Measurements from ENCODE around the gene FGF1. TPM values are rescaled to one million over a fixed set of nuclear protein-coding genes. Genes with fewer than 3 reads are reported as not detected.

The FGF1 gene
- total RNA-seq, 1 donor from 2014 or later = not detected

- no peak overlapping the region for H3K4me3 ChIP-seq
- peak overlapping the region; percentile 64 for H2AFZ ChIP-seq (replicated peaks)
- no peaks in the 10 kb centered on the region for H4K20me1 ChIP-seq (ENCODE audit: low read depth)
- no peaks in the 10 kb centered on the region for H3K79me2 ChIP-seq (ENCODE audit: low read depth)
- peaks cover 26% of the 10 kb centered on the region for H3K4me1 Mint-ChIP-seq
- H3K27me3 Mint-ChIP-seq (ENCODE audit: insufficient read depth, low read depth) = peaks cover 3% of the 10 kb centered on the region
- H3K4me2 ChIP-seq = no peak overlapping the region
- peak; percentile 40 for DNase-seq (ENCODE audit: low spot score)
- no peak overlapping the region for H3K27ac ChIP-seq
- no peaks in the 10 kb centered on the region for H3K27me3 ChIP-seq
- no peak overlapping the region for H3K9ac ChIP-seq
- no peaks in the 10 kb centered on the region for H3K36me3 ChIP-seq
- no peak overlapping the region for H3K27ac Mint-ChIP-seq
- H3K9me3 Mint-ChIP-seq = no peaks in the 10 kb centered on the region
- no peaks in the 10 kb centered on the region for H3K9me3 ChIP-seq (ENCODE audit: low read depth)
- TF ChIP-seq CTCF (IDR thresholded peaks at IDR 0.05) = peak; percentile 40
- no peak for TF ChIP-seq EZH2phosphoT487 (IDR thresholded peaks at IDR 0.05)
- H3F3A ChIP-seq (ENCODE audit: low read depth) = no peaks in the 10 kb centered on the region
- no peak overlapping the region for H3K4me3 Mint-ChIP-seq
- H3K36me3 Mint-ChIP-seq = no peaks in the 10 kb centered on the region
- no peaks in the 10 kb centered on the region for H3K4me1 ChIP-seq
Observed at GRCh38 chr5:142601432-142601831, 84.5 kb downstream of the FGF1 start.

GRCh38 chr5:142600611-142601358 lies 85.1 kb downstream of the FGF1 start:
- Histone ChIP-seq H3K4me3 (no peak overlapping the region), H3K36me3 (no peaks in the 10 kb centered on the region), H3K4me2 (no peak overlapping the region), H3K4me1 (no peaks in the 10 kb centered on the region), H3K79me2 (ENCODE audit: low read depth) (no peaks in the 10 kb centered on the region), H3K27ac (no peak overlapping the region), H3F3A (ENCODE audit: low read depth) (no peaks in the 10 kb centered on the region), H4K20me1 (ENCODE audit: low read depth) (no peaks in the 10 kb centered on the region), H3K9me3 (ENCODE audit: low read depth) (no peaks in the 10 kb centered on the region), H3K9ac (no peak overlapping the region), H2AFZ (replicated peaks) (peak overlapping the region; percentile 64), H3K27me3 (no peaks in the 10 kb centered on the region)
- peaks cover 3% of the 10 kb centered on the region for H3K27me3 Mint-ChIP-seq (ENCODE audit: insufficient read depth, low read depth)
- no peak for DNase-seq (ENCODE audit: low spot score)
- H3K36me3 Mint-ChIP-seq = no peaks in the 10 kb centered on the region
- H3K27ac Mint-ChIP-seq = no peak overlapping the region
- no peak overlapping the region for H3K4me3 Mint-ChIP-seq
- TF ChIP-seq EZH2phosphoT487 (IDR thresholded peaks at IDR 0.05) = no peak
- TF ChIP-seq CTCF (IDR thresholded peaks at IDR 0.05) = no peak
- no peak for TF ChIP-seq EZH2 (IDR thresholded peaks at IDR 0.05)
- peaks cover 25% of the 10 kb centered on the region for H3K4me1 Mint-ChIP-seq
- H3K9me3 Mint-ChIP-seq = no peaks in the 10 kb centered on the region

- Histone ChIP-seq H3K27ac (no peak overlapping the region), H3K27me3 (no peaks in the 10 kb centered on the region), H3K4me1 (no peaks in the 10 kb centered on the region), H3K9me3 (ENCODE audit: low read depth) (no peaks in the 10 kb centered on the region), H2AFZ (replicated peaks) (no peak overlapping the region), H3K36me3 (no peaks in the 10 kb centered on the region), H3F3A (ENCODE audit: low read depth) (no peaks in the 10 kb centered on the region), H3K4me2 (no peak overlapping the region), H3K4me3 (no peak overlapping the region), H4K20me1 (ENCODE audit: low read depth) (no peaks in the 10 kb centered on the region), H3K79me2 (ENCODE audit: low read depth) (no peaks in the 10 kb centered on the region), H3K9ac (no peak overlapping the region)
- TF ChIP-seq CTCF (IDR thresholded peaks at IDR 0.05) (no peak), EZH2phosphoT487 (IDR thresholded peaks at IDR 0.05) (no peak), EZH2 (IDR thresholded peaks at IDR 0.05) (no peak)
- Mint-ChIP-seq H3K27ac (no peak overlapping the region), H3K27me3 (ENCODE audit: insufficient read depth, low read depth) (peaks cover 3% of the 10 kb centered on the region), H3K36me3 (no peaks in the 10 kb centered on the region), H3K4me1 (peaks cover 21% of the 10 kb centered on the region), H3K9me3 (no peaks in the 10 kb centered on the region), H3K4me3 (no peak overlapping the region)
- no peak for DNase-seq (ENCODE audit: low spot score)
Observed at GRCh38 chr5:142600092-142600491, 85.8 kb downstream of the FGF1 start.
